Activated CD8-positive, alpha-beta memory T cell treated with anti-CD3 and anti-CD28 coated beads, Interleukin-2, amount 50 U/mL, for 24 hours (primary cell): ENCODE measurements around the gene ESR1.
"Not testable (repeated sequence)": the region's sequence is repeated elsewhere in the genome, so short reads cannot be mapped to it uniquely, and the experiment has no call there.

ENCODE experiments used
- DNase-seq: peaks from one replicate; pipeline ENCODE4 v3.0.0-alpha.2; 2020; ENCODE audit errors: extremely low read depth

The ESR1 gene

DNA sequence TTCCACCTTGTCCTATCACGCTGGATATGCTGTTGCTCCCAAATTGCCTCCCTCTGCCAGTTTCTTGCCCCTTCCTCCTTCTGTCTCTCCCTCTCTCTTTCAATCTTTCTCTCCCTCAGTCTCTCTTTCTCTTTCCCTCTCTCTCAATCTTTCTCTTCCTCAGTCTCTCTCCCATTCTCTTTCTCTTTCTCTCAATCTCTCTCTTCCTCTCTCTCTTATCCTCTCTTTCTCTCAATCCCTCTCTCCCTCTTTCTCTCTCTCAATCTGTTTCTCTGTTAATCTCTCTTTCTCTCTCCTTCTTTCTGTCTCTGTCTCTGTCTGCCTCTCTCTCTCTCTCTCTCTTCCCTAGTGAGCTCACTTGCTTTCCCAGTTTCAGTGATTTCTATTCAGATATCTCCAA, 245.8 kb downstream of the ESR1 start:
- DNase-seq, result no peak

DNA sequence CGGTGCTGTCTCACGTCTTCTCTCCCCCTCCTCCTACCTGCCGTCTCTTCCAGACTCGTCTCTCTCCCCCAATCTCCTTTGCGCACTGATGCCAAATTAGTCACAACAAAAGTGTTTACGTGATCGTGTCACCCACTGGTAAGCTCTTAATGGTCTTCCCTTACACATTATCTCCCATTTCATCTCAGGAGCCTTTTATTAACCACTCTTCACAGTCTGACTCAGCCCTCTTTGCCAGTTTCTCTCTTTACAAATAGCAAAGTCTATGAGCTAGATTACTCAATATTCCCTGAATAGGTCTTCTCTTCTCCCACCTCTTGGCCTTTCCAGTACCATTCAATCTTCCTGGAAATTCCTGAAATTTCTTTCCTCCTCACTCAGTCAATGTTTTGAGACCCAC, 247.0 kb downstream of the ESR1 start:
- no peak for DNase-seq

DNA sequence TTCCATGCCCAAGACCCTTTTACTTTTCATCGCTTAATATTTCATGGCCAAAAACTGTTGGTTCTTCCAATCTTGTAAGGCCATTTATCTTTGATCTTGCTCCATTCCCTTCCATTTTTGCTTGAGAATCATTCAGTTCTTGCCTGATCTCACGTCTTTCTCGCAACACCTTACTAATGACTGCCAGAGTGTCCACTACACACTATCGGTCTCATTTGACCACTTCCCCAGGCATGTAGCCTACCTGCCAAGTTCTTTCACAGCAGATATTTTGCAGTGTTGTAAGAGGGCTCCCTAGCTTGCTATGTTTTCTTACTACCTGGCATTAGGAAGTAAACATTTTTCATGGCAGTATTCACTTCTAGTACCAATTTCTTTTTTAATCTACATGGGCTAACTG, 248.0 kb downstream of the ESR1 start:
- DNase-seq, result no peak

DNA sequence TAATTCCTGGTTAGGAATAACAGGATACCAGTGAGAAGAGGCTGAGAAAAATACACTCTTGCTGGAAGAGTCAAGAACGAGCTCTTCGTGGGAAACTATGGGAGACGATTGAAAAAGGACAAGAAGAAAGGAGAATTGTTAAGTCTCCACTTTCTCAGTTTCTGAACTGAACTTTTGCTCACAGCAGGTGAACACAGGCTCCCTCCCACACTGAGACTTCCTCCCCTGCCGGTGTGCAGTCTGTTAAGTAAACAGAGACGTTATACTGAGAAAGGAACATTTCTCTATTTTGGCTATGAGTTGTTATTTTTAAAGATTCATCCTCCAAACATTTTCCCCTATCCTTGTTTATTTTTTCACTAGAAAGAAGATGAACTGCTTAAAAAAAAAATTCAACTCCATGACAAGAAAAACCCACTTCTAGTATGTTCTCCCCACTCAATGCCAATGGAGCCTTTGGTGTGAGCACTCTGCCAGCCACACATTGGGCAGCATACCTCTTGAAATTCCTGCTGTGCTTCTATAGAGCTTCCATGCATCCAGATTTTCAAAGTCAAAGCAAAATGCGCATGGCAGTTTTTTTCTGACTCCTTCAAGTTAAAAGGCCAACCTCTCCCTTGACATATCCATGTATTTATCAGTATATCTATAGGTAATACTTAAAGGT, 250.5 kb downstream of the ESR1 start:
- no peak for DNase-seq

DNA sequence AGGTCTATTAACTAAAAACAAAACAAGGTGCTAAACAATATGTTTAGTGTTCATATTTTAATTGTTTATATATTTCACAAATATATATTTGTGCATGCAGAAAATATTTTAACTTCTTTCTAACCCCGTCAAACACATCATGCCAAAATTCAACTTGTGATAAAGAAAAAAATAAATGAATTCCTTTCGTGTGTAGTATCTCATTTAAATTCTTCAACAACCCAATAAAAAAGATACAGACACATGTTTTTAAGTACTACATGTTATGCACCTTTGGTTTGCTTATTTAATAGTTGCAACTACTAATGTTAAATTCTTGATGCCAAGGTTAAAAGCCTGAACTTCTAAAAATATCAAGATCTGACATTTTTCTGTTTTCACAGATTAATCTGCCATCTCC, 252.4 kb downstream of the ESR1 start:
- no peak for DNase-seq

DNA sequence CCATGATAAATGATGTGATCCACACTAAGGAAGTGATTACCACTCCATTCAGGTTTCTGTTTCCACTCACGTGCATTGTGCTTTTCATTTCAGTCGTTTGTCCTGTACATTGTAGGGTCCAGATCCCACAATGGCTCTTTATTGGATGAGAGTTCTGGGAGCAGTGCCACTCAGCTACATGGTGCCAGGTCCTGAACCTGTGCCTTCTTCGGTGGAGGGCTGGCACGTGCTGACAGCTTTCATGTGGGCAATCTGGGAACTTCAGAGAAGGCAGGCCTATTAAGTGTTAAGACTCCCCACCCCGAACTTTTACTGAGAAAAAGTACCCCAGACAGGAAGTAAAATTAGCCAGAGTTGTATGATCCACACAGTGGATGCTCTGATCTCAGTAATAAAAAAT, 255.0 kb downstream of the ESR1 start:
- no peak for DNase-seq

DNA sequence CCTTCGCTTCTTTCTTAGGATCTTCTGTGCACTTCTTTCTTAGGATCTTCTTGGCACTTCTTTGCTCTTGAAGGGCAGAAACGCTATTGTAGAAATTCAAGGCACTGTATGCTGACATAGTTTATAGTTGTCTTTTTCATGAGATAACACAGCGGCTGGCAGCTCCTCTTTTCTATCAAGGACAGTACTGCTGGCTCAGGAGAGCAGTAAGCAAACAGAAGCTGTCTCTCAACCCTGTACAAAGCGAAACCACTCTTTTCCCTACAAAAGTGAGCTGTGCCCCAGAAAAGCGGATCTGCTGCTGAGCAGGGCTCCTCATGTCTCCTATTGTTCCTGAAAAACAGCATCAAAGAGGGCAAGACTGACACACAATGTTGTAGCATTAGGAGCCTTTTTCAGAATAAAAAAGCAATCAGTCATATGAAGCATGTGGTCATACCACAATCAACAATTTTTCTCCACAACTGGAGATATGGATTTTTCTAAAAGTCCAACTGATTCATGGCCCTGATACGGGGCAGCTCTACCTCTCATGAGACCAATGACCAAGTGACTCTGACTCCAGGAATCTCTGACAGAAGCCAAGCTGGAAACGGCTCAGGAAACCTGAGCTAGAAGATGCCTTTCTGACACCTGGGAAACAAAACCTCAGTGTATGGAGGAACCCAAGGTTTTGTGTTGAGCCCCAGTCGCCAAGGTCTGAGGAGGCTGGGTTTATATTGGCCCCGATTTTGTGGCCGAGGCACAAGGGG, 255.9 kb downstream of the ESR1 start:
- DNase-seq, result no peak

DNA sequence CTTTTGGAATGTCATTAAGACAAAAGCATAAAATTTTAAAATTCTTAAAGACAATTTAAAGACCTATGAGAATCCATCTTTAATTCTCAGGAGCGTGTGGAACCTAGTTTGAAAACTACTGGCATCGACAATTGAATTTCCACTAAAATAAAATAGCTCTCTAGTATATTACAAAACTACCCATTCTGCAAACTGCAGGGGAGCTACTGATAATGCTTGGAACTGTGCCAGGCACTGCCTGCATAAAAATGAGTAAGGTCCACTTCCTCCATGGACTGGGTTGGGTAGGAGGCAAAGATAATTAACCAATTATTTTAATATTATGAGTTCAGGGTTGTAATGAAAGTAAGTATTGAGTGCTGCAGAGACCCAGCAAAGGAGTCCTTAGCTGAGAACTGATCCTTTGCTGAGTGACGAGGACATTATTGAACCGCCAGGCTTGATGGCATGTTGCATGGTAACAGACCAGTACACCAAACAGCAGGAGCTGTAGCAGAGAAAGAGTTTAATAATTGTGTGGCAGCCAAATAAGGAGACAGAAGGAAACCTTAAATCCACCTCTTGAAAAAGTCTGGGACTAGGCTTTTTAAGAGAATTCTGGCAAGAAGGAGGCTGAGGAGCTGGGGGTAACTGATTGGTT, 261.3 kb downstream of the ESR1 start:
- no peak for DNase-seq

DNA sequence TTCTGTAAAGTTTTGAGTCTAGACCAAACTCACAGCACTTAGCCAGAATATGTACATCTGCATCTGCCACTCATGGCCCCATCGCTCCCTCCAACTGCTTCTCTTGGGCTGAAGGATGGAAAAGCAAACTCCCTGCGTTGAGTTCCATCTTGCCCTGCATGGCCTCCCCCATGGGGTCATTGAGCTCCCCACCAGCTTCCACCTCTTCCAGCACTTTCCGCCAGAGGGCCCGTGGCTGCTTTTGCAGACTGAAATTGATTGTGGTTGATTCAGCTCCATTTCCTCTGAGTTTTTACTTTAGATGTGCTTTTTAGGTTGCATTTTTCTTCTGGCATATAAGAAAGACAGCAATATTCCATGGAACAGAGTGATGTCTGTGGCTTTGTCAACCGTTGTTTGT, 263.1 kb downstream of the ESR1 start:
- no peak for DNase-seq

DNA sequence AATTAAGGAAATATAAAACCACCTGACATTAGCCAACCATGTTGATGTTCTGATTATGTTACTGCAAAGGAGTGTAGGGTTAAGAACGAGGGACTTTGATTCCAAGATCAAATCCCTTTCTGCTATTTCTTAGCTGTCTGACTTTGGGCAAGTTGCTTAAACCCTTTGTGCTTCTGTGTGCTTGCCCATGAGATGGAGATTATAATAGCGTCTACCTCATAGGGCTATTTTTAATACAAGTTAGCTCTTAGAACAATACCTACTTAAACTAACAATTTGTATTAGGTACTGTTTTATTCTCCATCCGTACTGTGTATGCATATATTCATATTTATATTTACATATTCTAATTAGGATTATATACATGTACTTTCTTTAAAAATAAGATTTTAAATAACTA, 263.8 kb downstream of the ESR1 start:
- no peak for DNase-seq

DNA sequence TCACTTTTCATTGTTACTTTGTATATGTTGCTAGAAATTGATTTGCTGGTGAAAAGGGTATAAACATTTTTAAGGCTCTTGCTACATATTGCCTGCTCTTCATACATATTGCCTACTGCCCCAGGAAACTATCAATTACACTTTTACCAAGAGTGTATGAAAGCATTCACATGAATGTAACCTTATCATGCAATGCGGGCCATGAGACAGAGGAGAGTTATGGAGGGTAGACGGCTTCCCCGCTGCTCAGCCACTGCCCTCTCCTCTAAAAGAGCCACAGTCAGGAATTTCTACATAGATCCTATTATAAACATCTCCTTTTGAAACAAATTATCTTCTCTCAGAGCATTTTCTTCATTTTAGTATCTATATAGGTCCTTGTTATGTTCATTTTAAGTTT, 264.4 kb downstream of the ESR1 start:
- DNase-seq, result no peak

DNA sequence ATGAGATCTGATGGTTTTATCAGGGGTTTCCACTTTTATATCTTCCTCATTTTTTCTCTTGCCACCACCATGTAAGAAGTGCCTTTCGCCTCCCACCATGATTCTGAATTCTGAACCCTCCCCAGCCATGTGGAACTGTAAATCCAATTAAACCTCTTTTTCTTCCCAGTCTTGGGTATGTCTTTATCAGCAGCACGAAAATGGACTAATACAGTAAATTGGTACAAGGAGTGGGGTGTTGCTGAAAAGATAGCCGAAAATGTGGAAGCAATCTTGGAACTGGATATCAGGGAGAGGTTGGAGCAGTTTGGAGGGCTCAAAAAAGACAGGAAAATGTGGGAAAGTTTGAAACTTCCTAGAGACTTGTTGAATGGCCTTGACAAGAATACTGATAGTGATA, 268.8 kb downstream of the ESR1 start:
- DNase-seq, result not testable (repeated sequence)

DNA sequence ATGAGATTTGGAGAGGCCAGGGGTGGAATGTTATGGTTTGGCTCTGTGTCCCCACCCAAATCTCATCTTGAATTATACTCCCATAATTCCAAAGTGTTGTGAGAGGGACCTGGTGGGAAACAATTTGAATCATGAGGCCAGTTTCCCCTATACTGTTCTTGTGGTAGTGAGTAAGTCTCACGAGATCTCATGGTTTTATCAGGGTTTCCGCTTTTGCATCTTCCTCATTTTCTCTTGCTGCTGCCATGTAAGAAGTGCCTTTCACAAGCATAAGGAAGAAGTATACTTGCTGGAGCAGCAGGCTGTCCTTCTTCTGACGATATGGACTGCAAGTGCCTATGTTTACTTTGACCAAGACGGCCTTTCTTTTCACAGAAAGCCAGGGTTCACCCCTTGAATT, 270.5 kb downstream of the ESR1 start:
- no peak for DNase-seq

DNA sequence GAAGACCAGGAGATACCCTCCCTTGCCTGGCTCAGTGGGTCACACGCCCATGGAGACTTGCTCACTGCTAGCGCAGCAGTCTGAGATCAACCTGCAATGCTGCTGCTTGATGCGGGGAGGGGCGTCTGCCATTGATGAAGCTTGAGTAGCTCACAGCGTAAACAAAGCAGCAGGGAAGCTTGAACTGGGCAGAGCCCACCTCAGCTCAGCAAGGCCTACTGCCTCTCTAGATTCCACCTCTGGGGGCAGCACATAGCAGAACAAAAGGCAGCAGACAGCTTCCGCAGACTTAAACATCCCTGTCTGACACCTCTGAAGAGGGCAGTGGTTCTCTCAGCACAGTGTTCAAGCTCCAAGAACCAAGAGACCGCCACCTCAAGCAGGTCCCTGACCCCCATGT, 271.3 kb downstream of the ESR1 start:
- no peak for DNase-seq

DNA sequence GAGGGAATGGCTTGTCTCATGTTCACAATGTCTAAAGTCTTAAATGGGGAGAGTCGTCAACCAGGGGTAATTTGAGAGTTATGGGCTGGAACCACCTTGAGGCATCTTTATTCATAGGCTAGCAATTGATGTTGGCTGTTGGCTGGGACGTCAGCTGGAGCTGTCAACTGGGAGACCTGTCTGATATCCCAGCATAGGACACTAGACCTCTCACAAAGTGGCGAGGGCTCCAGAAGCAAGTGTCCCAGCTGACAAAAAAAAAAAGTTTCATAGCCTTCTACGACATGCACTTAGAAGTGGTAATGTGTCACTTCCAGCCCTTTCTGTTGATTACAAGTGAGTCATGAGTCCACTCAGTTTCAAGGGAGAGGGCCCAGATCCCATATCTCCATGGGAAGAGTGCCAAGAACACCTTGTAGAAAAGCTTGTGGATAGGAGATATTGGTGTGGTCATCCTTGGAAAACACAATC, 278.0 kb downstream of the ESR1 start:
- DNase-seq, result no peak

DNA sequence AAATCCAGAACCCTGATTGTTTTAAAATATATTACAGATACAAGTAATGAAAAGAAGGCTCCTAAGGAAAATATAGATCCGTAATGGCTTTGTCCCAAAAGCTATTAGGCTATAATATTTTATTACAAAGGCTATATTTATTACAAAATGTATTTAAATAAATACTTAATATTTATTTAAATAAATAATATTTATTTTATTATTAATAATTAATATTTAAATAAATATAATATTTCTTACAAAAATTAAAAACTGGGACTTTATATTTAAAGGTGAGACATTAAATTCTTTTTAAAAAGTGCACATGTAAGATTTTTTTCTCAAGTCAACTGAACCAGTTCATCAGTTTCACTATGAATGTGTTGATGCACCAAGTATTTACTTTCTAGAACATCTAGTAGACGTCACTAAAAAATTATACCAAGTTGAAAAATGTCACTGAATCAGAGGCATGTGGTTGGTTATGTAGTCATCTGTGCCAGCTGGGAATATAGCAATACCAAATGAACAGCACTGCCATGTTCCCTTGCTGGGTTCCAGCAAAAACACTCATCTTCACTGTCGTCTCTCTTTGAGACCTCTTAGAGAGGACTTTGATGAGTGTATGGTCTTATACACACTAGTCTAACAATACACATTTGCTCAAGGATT, 278.9 kb downstream of the ESR1 start:
- no peak for DNase-seq

DNA sequence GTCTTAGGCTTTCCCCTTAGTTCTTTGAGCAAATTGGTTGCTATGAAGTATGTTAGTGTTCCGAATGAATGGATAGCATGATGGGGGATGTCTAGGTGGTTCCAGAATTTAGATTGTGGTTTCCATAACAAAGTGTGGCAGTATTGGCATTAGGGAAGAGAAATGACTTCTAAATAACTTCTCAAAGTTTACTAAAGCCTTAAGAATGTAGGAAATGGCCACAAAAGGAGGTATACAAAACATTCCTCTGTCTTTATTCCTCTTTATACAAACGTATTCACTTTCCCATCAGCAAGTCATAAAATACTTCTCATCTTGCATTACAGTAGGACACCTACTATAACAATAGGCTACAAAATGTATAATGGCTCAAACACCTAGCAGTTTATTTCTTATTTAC, 279.6 kb downstream of the ESR1 start:
- DNase-seq, result no peak

DNA sequence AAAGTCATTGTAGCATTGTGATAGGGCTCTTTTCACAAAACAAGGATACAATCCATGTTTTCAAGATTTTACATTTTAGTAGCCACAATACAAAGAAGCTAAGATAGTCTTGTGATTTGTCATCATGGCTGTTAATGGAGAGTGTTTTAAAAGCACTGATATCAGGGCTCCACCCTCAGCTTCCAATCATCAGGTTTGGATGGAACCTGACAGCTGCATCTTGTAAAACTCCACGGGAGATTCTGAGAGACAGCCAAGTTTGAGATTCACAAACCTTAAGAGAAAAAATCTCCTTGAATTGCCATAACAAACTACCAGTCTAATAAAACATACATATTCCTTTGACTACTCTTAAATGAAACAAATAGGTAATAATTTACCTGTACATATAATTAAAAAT, 280.2 kb downstream of the ESR1 start:
- DNase-seq, result no peak

DNA sequence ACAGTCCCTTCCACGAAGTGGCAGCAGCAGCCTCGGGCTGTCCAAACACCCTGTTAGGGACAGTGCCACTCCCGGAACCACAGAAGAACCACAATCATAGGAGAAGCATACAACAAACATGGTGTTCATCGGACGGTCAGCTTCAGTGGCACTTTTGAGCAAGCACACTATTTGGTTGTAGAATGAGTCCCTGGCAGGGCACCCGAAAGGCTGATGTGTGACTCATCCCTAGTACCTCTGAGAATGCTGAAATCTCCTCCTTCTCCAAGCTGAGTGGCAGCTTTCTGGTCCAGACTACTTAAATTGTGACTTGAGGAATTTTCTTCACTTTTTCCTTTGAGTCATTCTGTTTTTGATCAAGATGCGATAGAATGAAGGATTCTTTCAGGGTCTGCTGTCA, 282.5 kb downstream of the ESR1 start:
- DNase-seq, result no peak

DNA sequence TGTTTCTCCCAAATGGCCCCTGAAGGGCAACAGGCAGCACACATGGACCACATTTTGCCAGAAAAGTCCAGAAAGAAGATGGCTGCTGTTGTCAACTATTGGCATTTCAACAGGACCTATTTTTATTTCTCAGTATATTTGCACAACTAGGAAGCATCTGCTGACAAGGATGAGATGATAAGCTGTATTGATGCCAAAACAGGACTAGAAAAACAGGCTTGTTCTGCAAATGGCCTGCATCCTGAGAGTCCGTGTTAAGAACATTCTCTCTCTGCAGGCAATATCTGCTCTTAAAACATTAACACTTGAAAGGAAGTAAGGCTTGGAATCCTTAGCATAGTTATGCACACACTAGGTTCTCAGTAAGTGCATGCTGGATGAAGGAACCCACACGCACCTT, 283.7 kb downstream of the ESR1 start:
- DNase-seq, result no peak

DNA sequence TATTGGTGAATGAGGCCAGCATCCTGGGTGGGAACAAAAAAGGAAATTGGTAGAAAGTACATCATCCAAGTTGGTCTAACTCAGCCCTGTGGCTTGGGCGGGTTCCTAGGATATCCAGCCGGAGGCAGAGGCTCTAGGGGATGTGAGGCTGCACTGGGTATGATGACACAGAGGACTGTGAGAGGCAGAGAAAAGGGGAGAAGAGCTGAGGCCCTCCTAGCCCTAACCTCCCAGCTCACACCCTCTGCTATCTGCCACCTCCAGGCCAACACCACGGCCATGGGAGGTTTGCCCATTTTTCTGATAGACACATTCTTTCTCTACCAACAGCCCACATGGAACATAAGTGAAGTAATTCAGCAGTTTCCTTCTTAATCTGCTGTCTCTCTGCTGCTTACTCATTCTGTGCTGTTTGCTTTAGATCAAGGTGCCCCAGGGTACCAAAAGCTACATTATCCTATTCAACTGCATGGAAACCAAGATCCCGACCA, 284.4 kb downstream of the ESR1 start:
- no peak for DNase-seq

DNA sequence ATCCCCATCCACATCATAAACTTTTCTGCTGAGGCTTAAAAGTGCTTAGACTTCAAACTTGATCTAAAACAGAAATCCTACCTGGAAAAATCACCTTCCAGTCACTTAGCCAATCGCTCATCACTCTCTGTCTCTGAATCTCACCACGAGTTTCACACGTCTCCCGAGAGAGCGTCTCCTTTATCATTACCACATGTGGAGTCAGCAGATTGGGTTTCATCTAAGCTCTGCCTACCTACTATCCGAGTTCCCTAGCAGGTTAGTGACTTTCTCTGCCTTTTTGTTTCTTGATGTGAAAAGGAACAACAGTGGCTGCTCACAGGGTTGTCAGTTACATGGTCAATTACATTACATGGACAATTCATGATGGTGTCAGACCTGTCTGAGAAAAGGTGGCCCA, 286.2 kb downstream of the ESR1 start:
- DNase-seq, result no peak

DNA sequence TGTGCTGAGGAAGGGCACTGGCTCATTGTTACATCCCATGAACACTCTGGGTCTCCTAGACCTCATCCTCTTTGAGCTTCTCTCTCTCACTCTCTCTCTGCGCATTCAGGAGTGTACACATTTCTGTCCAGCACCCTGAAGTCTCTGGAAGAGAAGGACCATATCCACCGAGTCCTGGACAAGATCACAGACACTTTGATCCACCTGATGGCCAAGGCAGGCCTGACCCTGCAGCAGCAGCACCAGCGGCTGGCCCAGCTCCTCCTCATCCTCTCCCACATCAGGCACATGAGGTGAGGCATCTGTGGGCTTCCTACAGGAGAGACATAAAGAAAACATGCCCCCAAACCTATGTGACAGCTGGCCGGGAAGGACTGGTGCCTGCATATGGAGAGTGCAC, 286.8 kb downstream of the ESR1 start:
- DNase-seq, result no peak
